GM23338 (cell line): ENCODE measurements around the gene ADGRB3.
"Not testable (repeated sequence)": the region's sequence is repeated elsewhere in the genome, so short reads cannot be mapped to it uniquely, and the experiment has no call there.

Source experiments
- CREB1 ChIP-seq: fragments of 250-450 bp; sonication (Bioruptor Pico); IDR thresholded peaks from 2 replicates; pipeline ENCODE4 v1.5.0; 2020; ENCODE audit warnings: low read depth, mild to moderate bottlenecking, moderate library complexity
- CTCF ChIP-seq, 2 experiments: fragments of 200-600 bp in 1 of 2; sonication (generic) in 1 of 2; conservative IDR thresholded peaks; 2 replicates each; pipeline versions ENCODE4 v1.5.1 to v1.6.1; 2016 to 2017; ENCODE audit warnings: antibody characterized with exemption in 2 of 2, low read depth in 2 of 2, mild to moderate bottlenecking in 2 of 2, moderate library complexity in 1 of 2
- ETS1 ChIP-seq: IDR thresholded peaks from 2 replicates; pipeline ENCODE4 v1.6.1; 2016; ENCODE audit warnings: antibody characterized with exemption
- EZH2 ChIP-seq: fragments of 200-600 bp; sonication (generic); IDR thresholded peaks from one replicate; pipeline ENCODE4 v1.8.0; 2017; ENCODE audit warnings: antibody characterized with exemption, mild to moderate bottlenecking, low read depth; ENCODE audit not compliant: unreplicated experiment
- EZH2phosphoT487 ChIP-seq: fragments of 200-600 bp; sonication (generic); IDR thresholded peaks from one replicate; pipeline ENCODE4 v1.8.1; 2018; ENCODE audit warnings: antibody characterized with exemption; ENCODE audit not compliant: unreplicated experiment
- JUNB ChIP-seq: IDR thresholded peaks from one replicate; pipeline ENCODE4 v1.6.1; 2016; ENCODE audit warnings: antibody characterized with exemption; ENCODE audit not compliant: unreplicated experiment
- NANOG ChIP-seq: IDR thresholded peaks from 2 replicates; pipeline ENCODE4 v1.6.1; 2016; ENCODE audit warnings: antibody characterized with exemption, borderline replicate concordance
- POLR2AphosphoS5 ChIP-seq: IDR thresholded peaks from 2 replicates; pipeline ENCODE4 v1.6.1; 2016; ENCODE audit warnings: antibody characterized with exemption, low read depth
- REST ChIP-seq: IDR thresholded peaks from one replicate; pipeline ENCODE4 v1.6.1; 2018; ENCODE audit warnings: antibody characterized with exemption; ENCODE audit not compliant: unreplicated experiment
- STAT1 ChIP-seq: IDR thresholded peaks from one replicate; pipeline ENCODE4 v1.6.1; 2016; ENCODE audit warnings: antibody characterized with exemption; ENCODE audit not compliant: unreplicated experiment
- ZNF114 ChIP-seq: fragments of 250-450 bp; sonication (Bioruptor Pico); IDR thresholded peaks from 2 replicates; pipeline ENCODE4 v1.5.0; 2020; ENCODE audit warnings: mild to moderate bottlenecking, moderate library complexity
- ZNF331 ChIP-seq: fragments of 250-450 bp; sonication (Bioruptor Pico); IDR thresholded peaks from 2 replicates; pipeline ENCODE4 v1.5.0; 2020; ENCODE audit warnings: low read depth, mild to moderate bottlenecking, moderate library complexity
- ZNF462 ChIP-seq: fragments of 250-450 bp; sonication (Bioruptor Pico); IDR thresholded peaks from 2 replicates; pipeline ENCODE4 v1.5.0; 2020; ENCODE audit warnings: mild to moderate bottlenecking, moderate library complexity

GRCh38 chr6:69121461-69122406 is 486.7 kb downstream of the ADGRB3 start:
- not testable (repeated sequence) for TF ChIP-seq EZH2phosphoT487; CTCF (conservative IDR thresholded peaks at IDR 0.05; ENCODE audit: low read depth in 2 of 2); EZH2; REST; POLR2AphosphoS5; NANOG; JUNB; STAT1; CREB1 (CRISPR knock-in tag); ETS1; ZNF114 (CRISPR knock-in tag); ZNF331 (CRISPR knock-in tag); ZNF462
